ENCODE measurements around the gene GGT1.
A peak's percentile ranks its signal among the peaks of the same experiment; 100 is the strongest.
"Not testable (repeated sequence)": the region's sequence is repeated elsewhere in the genome, so short reads cannot be mapped to it uniquely, and the experiment has no call there.

GGT1 gene

DNA sequence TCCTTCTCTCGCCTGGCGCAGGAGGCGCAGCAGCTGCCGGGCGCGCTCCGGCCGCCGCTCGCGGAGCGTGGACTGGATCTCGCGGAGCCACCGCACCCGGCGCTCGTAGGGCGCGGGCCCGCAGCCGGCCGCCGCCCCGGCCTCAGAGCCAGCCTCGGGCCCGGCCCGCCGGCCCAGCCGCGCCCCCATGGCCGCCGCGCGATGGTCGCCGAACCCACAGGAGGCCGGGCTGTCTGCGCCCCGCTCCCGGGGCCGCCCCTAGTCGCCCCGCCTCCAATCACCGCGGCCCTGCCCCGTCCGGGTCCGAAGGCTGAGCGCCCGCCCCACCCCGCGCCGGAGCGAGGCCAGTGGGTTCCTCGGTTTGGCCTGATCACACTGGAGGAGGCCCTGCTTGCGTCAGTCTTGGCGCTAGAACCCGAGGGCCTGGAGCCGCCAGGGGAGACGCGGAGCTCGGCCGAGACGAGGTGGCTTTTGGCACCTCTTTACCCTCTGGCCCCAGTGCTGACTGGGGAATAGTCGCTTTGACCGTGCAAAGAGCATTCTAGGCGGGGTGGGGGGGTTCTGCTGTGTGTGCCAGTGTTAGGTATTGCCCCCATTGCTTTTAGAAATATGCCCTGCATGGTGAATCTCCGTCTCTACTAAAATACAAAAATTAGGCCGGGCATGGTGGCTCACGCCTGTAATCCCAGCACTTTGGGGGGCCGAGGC lies 10.0 kb upstream of the GGT1 start, which contains the start of gene LRRC75B:
Gene LRRC75B, minus strand, starts transcription at position 223 of the 708 bp plus-strand sequence. Its CDS starts 34 bp downstream, at position 189.
- peak within 1 kb of the TSS; percentile 93 for H3K4me3 ChIP-seq (ENCODE audit: low read depth, low read length)
- peak within 1 kb of the TSS; percentile 83 for H3K9ac ChIP-seq (ENCODE audit: low read length)
- H3K27me3 ChIP-seq (ENCODE audit: control insufficient read depth, insufficient read depth, low read length) = no peaks in the 10 kb centered on the region
- H3K27ac ChIP-seq (ENCODE audit: low read depth, low read length) = peak within 1 kb of the TSS; percentile 83; the same call in 1 of the 2 replicates
- H3K9me3 ChIP-seq (ENCODE audit: control insufficient read depth, insufficient read depth, low read depth, low read length) = no peaks in the 10 kb centered on the region
- peaks cover 21% of the 10 kb centered on the region for H3K4me1 ChIP-seq (ENCODE audit: control insufficient read depth, insufficient read depth, low read length)
- peaks cover 15% of the 10 kb centered on the region for H3K36me3 ChIP-seq (ENCODE audit: control insufficient read depth, insufficient read depth, low read length)

GRCh38 chr22:24593559-24593835 lies 9.5 kb upstream of the GGT1 start:
- Histone ChIP-seq H3K27ac (ENCODE audit: low read depth, low read length) (peak overlapping the region; percentile 83; the same call in 1 of the 2 replicates), H3K4me1 (ENCODE audit: control insufficient read depth, insufficient read depth, low read length) (peaks cover 21% of the 10 kb centered on the region), H3K4me3 (ENCODE audit: low read depth, low read length) (peak overlapping the region; percentile 93), H3K36me3 (ENCODE audit: control insufficient read depth, insufficient read depth, low read length) (peaks cover 11% of the 10 kb centered on the region)
- H3K9me3 ChIP-seq (ENCODE audit: control insufficient read depth, insufficient read depth, low read depth, low read length); H3K9ac ChIP-seq (ENCODE audit: low read length); H3K27me3 ChIP-seq (ENCODE audit: control insufficient read depth, insufficient read depth, low read length): not testable (repeated sequence)

- Histone ChIP-seq H3K9ac (ENCODE audit: low read length) (no peak overlapping the region), H3K9me3 (ENCODE audit: control insufficient read depth, insufficient read depth, low read depth, low read length) (no peaks in the 10 kb centered on the region), H3K4me1 (ENCODE audit: control insufficient read depth, insufficient read depth, low read length) (peaks cover 21% of the 10 kb centered on the region), H3K27me3 (ENCODE audit: control insufficient read depth, insufficient read depth, low read length) (no peaks in the 10 kb centered on the region), H3K36me3 (ENCODE audit: control insufficient read depth, insufficient read depth, low read length) (peaks cover 5% of the 10 kb centered on the region), H3K27ac (ENCODE audit: low read depth, low read length) (no peak overlapping the region), H3K4me3 (ENCODE audit: low read depth, low read length) (no peak overlapping the region)
Observed at GRCh38 chr22:24593836-24594568, 9.0 kb upstream of the GGT1 start.

GRCh38 chr22:24594569-24595120 lies 8.3 kb upstream of the GGT1 start:
- Histone ChIP-seq H3K36me3 (ENCODE audit: control insufficient read depth, insufficient read depth, low read length) (no peaks in the 10 kb centered on the region), H3K4me1 (ENCODE audit: control insufficient read depth, insufficient read depth, low read length) (peaks cover 27% of the 10 kb centered on the region), H3K27me3 (ENCODE audit: control insufficient read depth, insufficient read depth, low read length) (no peaks in the 10 kb centered on the region), H3K9me3 (ENCODE audit: control insufficient read depth, insufficient read depth, low read depth, low read length) (no peaks in the 10 kb centered on the region), H3K9ac (ENCODE audit: low read length) (no peak overlapping the region), H3K27ac (ENCODE audit: low read depth, low read length) (no peak overlapping the region), H3K4me3 (ENCODE audit: low read depth, low read length) (no peak overlapping the region)

- Histone ChIP-seq H3K9ac (ENCODE audit: low read length) (no peak overlapping the region), H3K36me3 (ENCODE audit: control insufficient read depth, insufficient read depth, low read length) (no peaks in the 10 kb centered on the region), H3K27ac (ENCODE audit: low read depth, low read length) (no peak overlapping the region), H3K4me3 (ENCODE audit: low read depth, low read length) (no peak overlapping the region), H3K27me3 (ENCODE audit: control insufficient read depth, insufficient read depth, low read length) (no peaks in the 10 kb centered on the region), H3K9me3 (ENCODE audit: control insufficient read depth, insufficient read depth, low read depth, low read length) (no peaks in the 10 kb centered on the region), H3K4me1 (ENCODE audit: control insufficient read depth, insufficient read depth, low read length) (peaks cover 29% of the 10 kb centered on the region)
Observed at GRCh38 chr22:24595228-24595627, 7.8 kb upstream of the GGT1 start.

DNA sequence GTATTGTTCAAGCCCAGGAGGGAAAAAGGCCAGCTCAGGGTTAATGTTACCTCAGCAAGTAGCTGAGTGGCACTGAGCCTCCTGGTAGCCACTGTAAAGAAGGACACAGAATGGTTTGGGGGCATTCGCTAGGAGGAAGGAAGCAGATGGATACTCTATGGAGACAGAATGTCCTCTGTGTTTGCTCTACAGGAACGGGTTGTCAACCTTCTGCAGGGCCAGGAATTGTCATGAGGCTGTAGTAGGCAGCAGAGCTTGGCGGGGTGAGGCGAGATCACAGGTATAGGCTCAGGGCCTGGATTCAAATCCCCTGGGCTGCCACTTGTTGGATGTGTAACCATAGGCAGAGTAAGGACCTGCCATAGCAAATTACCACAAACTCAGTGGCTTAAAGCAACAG lies 7.1 kb upstream of the GGT1 start:
- H3K9ac ChIP-seq (ENCODE audit: low read length) = no peak overlapping the region
- no peaks in the 10 kb centered on the region for H3K9me3 ChIP-seq (ENCODE audit: control insufficient read depth, insufficient read depth, low read depth, low read length)
- no peaks in the 10 kb centered on the region for H3K36me3 ChIP-seq (ENCODE audit: control insufficient read depth, insufficient read depth, low read length)
- H3K4me1 ChIP-seq (ENCODE audit: control insufficient read depth, insufficient read depth, low read length) = peaks cover 29% of the 10 kb centered on the region
- no peak overlapping the region for H3K27ac ChIP-seq (ENCODE audit: low read depth, low read length)
- no peak overlapping the region for H3K4me3 ChIP-seq (ENCODE audit: low read depth, low read length)
- H3K27me3 ChIP-seq (ENCODE audit: control insufficient read depth, insufficient read depth, low read length) = no peaks in the 10 kb centered on the region

GRCh38 chr22:24597076-24597475 lies 5.9 kb upstream of the GGT1 start:
- H3K36me3 ChIP-seq (ENCODE audit: control insufficient read depth, insufficient read depth, low read length); H3K9me3 ChIP-seq (ENCODE audit: control insufficient read depth, insufficient read depth, low read depth, low read length); H3K27me3 ChIP-seq (ENCODE audit: control insufficient read depth, insufficient read depth, low read length); H3K27ac ChIP-seq (ENCODE audit: low read depth, low read length); H3K9ac ChIP-seq (ENCODE audit: low read length); H3K4me3 ChIP-seq (ENCODE audit: low read depth, low read length): not testable (repeated sequence)
- peaks cover 28% of the 10 kb centered on the region for H3K4me1 ChIP-seq (ENCODE audit: control insufficient read depth, insufficient read depth, low read length)

DNA sequence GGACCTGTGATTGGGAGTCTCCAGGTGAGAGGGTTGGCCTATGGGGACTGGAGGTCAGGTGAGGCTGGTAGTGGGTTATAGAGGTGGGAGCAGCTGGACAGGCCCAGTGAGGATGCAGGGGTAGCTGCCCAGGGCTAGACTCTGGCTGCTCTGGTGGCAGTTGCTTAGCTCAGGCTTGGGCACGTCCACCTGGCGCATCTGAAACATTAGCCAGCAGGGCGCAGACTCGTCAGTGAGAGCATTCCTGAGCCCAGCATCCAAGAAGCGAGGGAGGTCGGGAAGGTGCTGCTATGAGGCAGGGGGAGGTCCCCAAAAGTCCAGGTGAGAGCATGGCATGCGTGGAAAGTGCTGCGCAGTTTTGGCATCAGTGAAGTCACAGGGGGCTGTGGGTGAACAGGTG lies 3.5 kb upstream of the GGT1 start:
- Histone ChIP-seq H3K4me1 (ENCODE audit: control insufficient read depth, insufficient read depth, low read length) (peaks cover 19% of the 10 kb centered on the region), H3K9ac (ENCODE audit: low read length) (no peak overlapping the region), H3K36me3 (ENCODE audit: control insufficient read depth, insufficient read depth, low read length) (no peaks in the 10 kb centered on the region), H3K9me3 (ENCODE audit: control insufficient read depth, insufficient read depth, low read depth, low read length) (no peaks in the 10 kb centered on the region), H3K27me3 (ENCODE audit: control insufficient read depth, insufficient read depth, low read length) (no peaks in the 10 kb centered on the region), H3K4me3 (ENCODE audit: low read depth, low read length) (no peak overlapping the region), H3K27ac (ENCODE audit: low read depth, low read length) (no peak overlapping the region)

GRCh38 chr22:24599958-24600715 lies 2.9 kb upstream of the GGT1 start:
- H3K4me3 ChIP-seq (ENCODE audit: low read depth, low read length); H3K27ac ChIP-seq (ENCODE audit: low read depth, low read length); H3K9me3 ChIP-seq (ENCODE audit: control insufficient read depth, insufficient read depth, low read depth, low read length); H3K36me3 ChIP-seq (ENCODE audit: control insufficient read depth, insufficient read depth, low read length); H3K9ac ChIP-seq (ENCODE audit: low read length); H3K27me3 ChIP-seq (ENCODE audit: control insufficient read depth, insufficient read depth, low read length): not testable (repeated sequence)
- H3K4me1 ChIP-seq (ENCODE audit: control insufficient read depth, insufficient read depth, low read length) = peaks cover 15% of the 10 kb centered on the region

DNA sequence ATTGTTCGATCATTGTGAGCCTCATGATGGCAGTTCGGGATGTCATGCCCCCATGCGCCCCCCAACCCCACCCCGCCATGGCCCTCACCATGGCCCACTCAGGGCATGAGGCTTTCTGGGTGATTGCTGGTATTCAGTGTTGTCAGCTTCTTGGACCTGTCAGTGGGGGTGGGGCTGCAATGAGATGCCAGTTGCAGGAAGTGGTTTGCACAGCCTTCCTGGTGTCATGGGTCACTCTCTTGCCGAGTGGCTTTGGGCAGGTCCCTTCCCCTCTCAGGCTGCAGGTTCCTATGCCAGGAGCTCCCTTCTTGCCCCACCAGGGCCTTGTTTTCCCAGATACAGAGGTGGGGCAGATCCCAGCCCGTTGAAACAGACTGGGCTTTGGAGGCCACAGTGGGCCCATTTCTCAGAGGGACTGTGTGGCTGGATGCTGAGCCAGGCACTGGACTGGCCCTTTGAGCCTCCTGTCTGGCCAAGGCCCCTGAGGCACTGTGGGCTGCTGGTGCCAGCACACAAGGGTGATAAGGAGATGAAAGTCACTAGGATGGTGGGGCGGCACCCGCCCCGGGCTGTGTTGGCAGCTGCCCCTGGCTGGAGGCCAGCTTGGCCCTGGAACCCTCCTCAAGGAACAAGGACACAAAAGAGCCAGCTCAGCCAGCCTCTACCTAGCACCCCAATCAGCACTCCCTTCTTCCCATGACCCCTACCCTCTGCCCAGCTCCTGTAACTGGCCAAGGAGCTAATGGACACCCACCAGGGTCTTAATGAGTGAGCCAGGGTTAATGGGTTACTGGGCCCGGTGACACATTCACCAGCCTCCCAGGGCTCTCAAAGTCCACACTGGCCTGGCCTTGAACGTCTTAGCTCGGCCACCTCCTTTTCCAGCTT lies 1.5 kb upstream of the GGT1 start:
- no peak overlapping the region for H3K27ac ChIP-seq (ENCODE audit: low read depth, low read length)
- H3K4me3 ChIP-seq (ENCODE audit: low read depth, low read length) = no peak overlapping the region
- H3K9me3 ChIP-seq (ENCODE audit: control insufficient read depth, insufficient read depth, low read depth, low read length) = no peaks in the 10 kb centered on the region
- H3K36me3 ChIP-seq (ENCODE audit: control insufficient read depth, insufficient read depth, low read length) = no peaks in the 10 kb centered on the region
- H3K4me1 ChIP-seq (ENCODE audit: control insufficient read depth, insufficient read depth, low read length) = peaks cover 15% of the 10 kb centered on the region
- no peaks in the 10 kb centered on the region for H3K27me3 ChIP-seq (ENCODE audit: control insufficient read depth, insufficient read depth, low read length)
- no peak overlapping the region for H3K9ac ChIP-seq (ENCODE audit: low read length)

Data from HUES6 (cell line).